Activated CD8-positive, alpha-beta T cell treated with anti-CD3 and anti-CD28 coated beads for 36 hours (primary cell): ENCODE data around the gene SLC2A13. TPM values are rescaled to one million over a fixed set of nuclear protein-coding genes. Genes with fewer than 3 reads are reported as not detected.

Experiments used
- ATAC-seq: fragments of 200-7000 bp; cut with Tn5 transposase; one replicate; pipeline ENCODE4 v1.10.0; 2021; ENCODE audit warnings: mild to moderate bottlenecking, moderate library complexity
- CTCF ChIA-PET: fragments of 350-600 bp; sonication (Branson Sonifier 250); formaldehyde crosslinking; loops from one replicate; lab custom pipeline; 2021; ENCODE audit warnings: antibody characterized with exemption; lab: Charles Lee
- POLR2A ChIA-PET: fragments of 350-600 bp; sonication (Branson Sonifier 250); formaldehyde crosslinking; loops from one replicate; lab custom pipeline; 2021; ENCODE audit warnings: antibody characterized with exemption; lab: Charles Lee
- DNase-seq: peaks from one replicate; pipeline ENCODE4 v3.0.0-alpha.2; 2020
- H3K27ac Mint-ChIP-seq: one replicate; pipeline ENCODE4 v1.8.0; 2021; ENCODE audit warnings: mild to moderate bottlenecking, mixed read lengths
- H3K27me3 Mint-ChIP-seq: one replicate; pipeline ENCODE4 v1.8.0; 2021; ENCODE audit warnings: mixed read lengths
- H3K36me3 Mint-ChIP-seq: one replicate; pipeline ENCODE4 v1.8.0; 2021; ENCODE audit warnings: low read depth, mixed read lengths
- H3K4me1 Mint-ChIP-seq: one replicate; pipeline ENCODE4 v1.8.0; 2021; ENCODE audit warnings: low read depth, mixed read lengths
- H3K4me3 Mint-ChIP-seq: one replicate; pipeline ENCODE4 v1.8.0; 2021; ENCODE audit warnings: mild to moderate bottlenecking, moderate library complexity, mixed read lengths
- H3K9me3 Mint-ChIP-seq: one replicate; pipeline ENCODE4 v1.8.0; 2021; ENCODE audit warnings: mixed read lengths
- intact Hi-C: fragments of 100-400 bp; cut with micrococcal nuclease; formaldehyde crosslinking; loops from one replicate; pipeline ENCODE4 v1.10.0; 2022
- total RNA-seq, 2 experiments: library from RNA; stranded (reverse); gene quantifications; one replicate each; pipeline ENCODE4 v1.2.3, GENCODE V29; 2021
- TF ChIP-seq, protein P1 (sequence below): fragments of 200-600 bp; IDR thresholded peaks from one replicate; pipeline ENCODE4 v1.8.0; 2022; ENCODE audit warnings: antibody characterized with exemption, mild to moderate bottlenecking

Gene SLC2A13
- total RNA-seq, 2 experiments from 2014 or later, result 9.0 to 9.3 TPM

GRCh38 chr12:39920647-39921046 lies 185.2 kb downstream of the SLC2A13 start:
- Mint-ChIP-seq H3K36me3 (no peaks in the 10 kb centered on the region), H3K27ac (no peak overlapping the region), H3K27me3 (no peaks in the 10 kb centered on the region), H3K4me1 (no peaks in the 10 kb centered on the region), H3K4me3 (no peak overlapping the region), H3K9me3 (no peaks in the 10 kb centered on the region)
- DNase-seq (no peak), ATAC-seq (no peak)
- CTCF ChIA-PET, result no interaction called here
- TF ChIP-seq, protein P1, sequence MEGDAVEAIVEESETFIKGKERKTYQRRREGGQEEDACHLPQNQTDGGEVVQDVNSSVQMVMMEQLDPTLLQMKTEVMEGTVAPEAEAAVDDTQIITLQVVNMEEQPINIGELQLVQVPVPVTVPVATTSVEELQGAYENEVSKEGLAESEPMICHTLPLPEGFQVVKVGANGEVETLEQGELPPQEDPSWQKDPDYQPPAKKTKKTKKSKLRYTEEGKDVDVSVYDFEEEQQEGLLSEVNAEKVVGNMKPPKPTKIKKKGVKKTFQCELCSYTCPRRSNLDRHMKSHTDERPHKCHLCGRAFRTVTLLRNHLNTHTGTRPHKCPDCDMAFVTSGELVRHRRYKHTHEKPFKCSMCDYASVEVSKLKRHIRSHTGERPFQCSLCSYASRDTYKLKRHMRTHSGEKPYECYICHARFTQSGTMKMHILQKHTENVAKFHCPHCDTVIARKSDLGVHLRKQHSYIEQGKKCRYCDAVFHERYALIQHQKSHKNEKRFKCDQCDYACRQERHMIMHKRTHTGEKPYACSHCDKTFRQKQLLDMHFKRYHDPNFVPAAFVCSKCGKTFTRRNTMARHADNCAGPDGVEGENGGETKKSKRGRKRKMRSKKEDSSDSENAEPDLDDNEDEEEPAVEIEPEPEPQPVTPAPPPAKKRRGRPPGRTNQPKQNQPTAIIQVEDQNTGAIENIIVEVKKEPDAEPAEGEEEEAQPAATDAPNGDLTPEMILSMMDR, result no peak
- intact Hi-C loops, result no loop called here
- POLR2A ChIA-PET, result no interaction called here

- CTCF ChIA-PET, result no interaction called here
- Mint-ChIP-seq H3K4me3 (no peak overlapping the region), H3K27me3 (no peaks in the 10 kb centered on the region)
Observed at GRCh38 chr12:39920222-39920621, 185.7 kb downstream of the SLC2A13 start.

GRCh38 chr12:39919790-39920189 lies 186.1 kb downstream of the SLC2A13 start:
- POLR2A ChIA-PET, result no interaction called here
- intact Hi-C loops, result no loop called here
- DNase-seq (no peak), ATAC-seq (no peak)
- H3K9me3 Mint-ChIP-seq, result no peaks in the 10 kb centered on the region
- no peak overlapping the region for H3K27ac Mint-ChIP-seq
- CTCF ChIA-PET, result no interaction called here
- H3K36me3 Mint-ChIP-seq, result no peaks in the 10 kb centered on the region
- TF ChIP-seq, protein P1, result no peak
- no peaks in the 10 kb centered on the region for H3K4me1 Mint-ChIP-seq
- no peaks in the 10 kb centered on the region for H3K27me3 Mint-ChIP-seq
- no peak overlapping the region for H3K4me3 Mint-ChIP-seq

More at GRCh38 chr12:39920222-39920621, 185.7 kb downstream of the SLC2A13 start:
- intact Hi-C loops, result no loop called here
- no peaks in the 10 kb centered on the region for H3K36me3 Mint-ChIP-seq
- ATAC-seq (no peak), DNase-seq (no peak)
- TF ChIP-seq, protein P1, result no peak
- H3K27ac Mint-ChIP-seq, result no peak overlapping the region
- no peaks in the 10 kb centered on the region for H3K9me3 Mint-ChIP-seq
- no peaks in the 10 kb centered on the region for H3K4me1 Mint-ChIP-seq
- POLR2A ChIA-PET, result no interaction called here

- H3K4me1 Mint-ChIP-seq, result no peaks in the 10 kb centered on the region
- intact Hi-C loops, result no loop called here
- CTCF ChIA-PET, result no interaction called here
- ATAC-seq (no peak), DNase-seq (no peak)
- no peaks in the 10 kb centered on the region for H3K36me3 Mint-ChIP-seq
- no peaks in the 10 kb centered on the region for H3K9me3 Mint-ChIP-seq
- TF ChIP-seq, protein P1, result no peak
- POLR2A ChIA-PET, result no interaction called here
- H3K27me3 Mint-ChIP-seq, result no peaks in the 10 kb centered on the region
- no peak overlapping the region for H3K27ac Mint-ChIP-seq
- H3K4me3 Mint-ChIP-seq, result no peak overlapping the region
Observed at GRCh38 chr12:39915249-39915648, 190.6 kb downstream of the SLC2A13 start.

- ChIA-PET POLR2A (no interaction called here), CTCF (no interaction called here)
- Mint-ChIP-seq H3K27ac (no peak overlapping the region), H3K27me3 (no peaks in the 10 kb centered on the region), H3K36me3 (no peaks in the 10 kb centered on the region), H3K4me1 (no peaks in the 10 kb centered on the region), H3K9me3 (no peaks in the 10 kb centered on the region), H3K4me3 (no peak overlapping the region)
- intact Hi-C loops, result no loop called here
- DNase-seq, result no peak
- ATAC-seq, result no peak
- TF ChIP-seq, protein P1, result no peak
Observed at GRCh38 chr12:39912211-39912980, 193.5 kb downstream of the SLC2A13 start.
